Brain microvascular endothelial cell (primary cell): ENCODE data around the gene PEPD.

Source experiments
- DNase-seq: peaks from one replicate; pipeline ENCODE4 v3.0.0-alpha.2; 2020
- H3K27ac ChIP-seq: fragments of 250-450 bp; sonication (Bioruptor Pico); 2 replicates; pipeline ENCODE4 v1.5.1; 2020; ENCODE audit warnings: mild to moderate bottlenecking, moderate library complexity
- H3K27me3 ChIP-seq: fragments of 250-450 bp; sonication (Bioruptor Pico); replicated peaks from 2 replicates; pipeline ENCODE4 v1.5.1; 2020; ENCODE audit warnings: mild to moderate bottlenecking
- H3K36me3 ChIP-seq: fragments of 250-450 bp; sonication (Bioruptor Pico); replicated peaks from 2 replicates; pipeline ENCODE4 v1.5.1; 2020; ENCODE audit warnings: mild to moderate bottlenecking
- H3K4me3 ChIP-seq: 2 replicates; pipeline ENCODE4 v1.5.1; 2011; ENCODE audit warnings: low read depth, mild to moderate bottlenecking, control low read depth, low read length, moderate library complexity
- in situ Hi-C: cut with HindIII; loops from 2 replicates; pipeline ENCODE4 v1.10.0; 2017; ENCODE audit warnings: low sequenced_read_pairs, low pct_ligation_motif_present
- TF ChIP-seq, protein P1 (sequence below): IDR thresholded peaks from 2 replicates; pipeline ENCODE4 v1.5.1; 2011; ENCODE audit warnings: low read depth, mild to moderate bottlenecking, moderate library complexity, low read length, control low read depth, inconsistent platforms; ENCODE audit errors: missing control alignments

The PEPD gene

DNA sequence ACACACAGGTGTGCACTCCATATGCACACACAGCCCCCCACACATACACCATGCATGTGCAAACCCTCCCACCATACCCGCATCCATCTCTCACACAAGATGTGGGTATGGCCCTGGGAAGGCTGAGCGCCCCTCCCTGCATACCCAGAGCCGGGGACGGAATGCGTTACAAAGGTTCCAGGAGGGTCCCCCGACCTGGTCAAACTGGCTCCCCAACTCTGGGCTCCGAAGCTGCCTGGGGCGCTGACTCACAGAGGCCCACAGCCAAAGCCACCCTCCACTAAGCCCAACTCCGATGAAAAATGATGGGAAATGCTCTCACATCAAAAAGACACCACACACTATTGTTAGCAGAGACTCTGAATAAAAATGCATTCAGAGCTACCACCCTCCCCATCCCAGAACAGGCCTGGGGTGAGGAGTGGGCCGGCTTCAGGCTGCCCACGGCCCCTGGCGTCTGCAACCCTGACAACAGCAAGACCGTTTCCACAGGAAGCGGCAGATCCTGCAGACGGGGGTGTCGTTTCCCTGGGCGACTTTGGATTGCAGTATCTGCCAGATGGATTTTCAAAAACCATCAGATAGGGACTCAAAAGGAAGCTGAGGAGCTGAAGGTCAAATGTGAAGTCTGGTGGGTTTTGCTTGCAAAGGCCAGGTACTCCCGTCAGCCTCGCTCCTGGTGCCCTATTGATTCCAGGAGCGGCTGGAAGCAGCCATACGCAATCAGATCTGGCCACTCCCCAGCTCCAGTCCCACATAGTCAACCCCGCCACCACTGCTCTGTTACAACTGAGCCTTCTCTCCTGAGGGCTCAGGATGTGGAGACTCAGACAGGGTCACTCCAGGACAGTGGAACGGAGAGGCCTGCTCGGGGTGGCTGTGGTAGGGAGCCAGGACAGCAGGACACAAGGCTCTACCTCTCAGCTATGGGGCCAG is 14.3 kb downstream of the PEPD start:
- Histone ChIP-seq H3K4me3 (no peak overlapping the region), H3K27ac (no peak overlapping the region), H3K27me3 (no peaks in the 10 kb centered on the region), H3K36me3 (no peaks in the 10 kb centered on the region)
- DNase-seq: no peak
- in situ Hi-C loops: no loop called here
- TF ChIP-seq, protein P1, sequence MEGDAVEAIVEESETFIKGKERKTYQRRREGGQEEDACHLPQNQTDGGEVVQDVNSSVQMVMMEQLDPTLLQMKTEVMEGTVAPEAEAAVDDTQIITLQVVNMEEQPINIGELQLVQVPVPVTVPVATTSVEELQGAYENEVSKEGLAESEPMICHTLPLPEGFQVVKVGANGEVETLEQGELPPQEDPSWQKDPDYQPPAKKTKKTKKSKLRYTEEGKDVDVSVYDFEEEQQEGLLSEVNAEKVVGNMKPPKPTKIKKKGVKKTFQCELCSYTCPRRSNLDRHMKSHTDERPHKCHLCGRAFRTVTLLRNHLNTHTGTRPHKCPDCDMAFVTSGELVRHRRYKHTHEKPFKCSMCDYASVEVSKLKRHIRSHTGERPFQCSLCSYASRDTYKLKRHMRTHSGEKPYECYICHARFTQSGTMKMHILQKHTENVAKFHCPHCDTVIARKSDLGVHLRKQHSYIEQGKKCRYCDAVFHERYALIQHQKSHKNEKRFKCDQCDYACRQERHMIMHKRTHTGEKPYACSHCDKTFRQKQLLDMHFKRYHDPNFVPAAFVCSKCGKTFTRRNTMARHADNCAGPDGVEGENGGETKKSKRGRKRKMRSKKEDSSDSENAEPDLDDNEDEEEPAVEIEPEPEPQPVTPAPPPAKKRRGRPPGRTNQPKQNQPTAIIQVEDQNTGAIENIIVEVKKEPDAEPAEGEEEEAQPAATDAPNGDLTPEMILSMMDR: no peak

DNA sequence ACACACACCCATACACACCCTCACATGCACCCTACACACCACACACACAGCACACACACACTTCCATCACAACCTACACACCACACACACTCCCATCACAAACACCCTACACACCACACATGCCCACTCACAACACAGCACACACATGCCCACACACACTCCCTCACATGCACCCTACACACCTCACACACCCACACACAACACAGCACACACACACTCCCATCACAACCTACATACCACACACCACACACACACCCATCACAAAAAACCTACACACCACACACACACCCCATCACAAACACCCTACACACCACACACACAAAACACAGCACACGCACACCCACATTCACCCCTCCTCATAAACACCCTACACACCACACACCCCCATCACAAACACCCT is 15.1 kb downstream of the PEPD start:
- no peak overlapping the region for H3K27ac ChIP-seq
- H3K27me3 ChIP-seq: no peaks in the 10 kb centered on the region
- no peak for DNase-seq
- in situ Hi-C loops: no loop called here
- no peaks in the 10 kb centered on the region for H3K36me3 ChIP-seq
- TF ChIP-seq, protein P1: no peak
- H3K4me3 ChIP-seq: no peak overlapping the region

DNA sequence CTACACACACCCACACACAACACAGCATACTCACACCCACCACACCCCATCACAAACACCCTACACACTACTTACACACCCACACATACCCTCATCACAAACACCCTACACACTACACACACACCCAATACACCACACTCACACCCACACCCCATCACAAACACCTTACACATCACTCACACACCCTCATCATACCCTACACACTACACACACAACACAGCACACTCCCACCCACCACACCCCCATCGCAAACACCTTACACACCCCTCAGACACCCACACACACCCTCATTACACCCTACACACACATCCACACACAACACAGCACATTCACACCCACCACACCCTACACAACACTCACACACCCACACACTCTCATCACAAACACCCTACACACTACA is 15.8 kb downstream of the PEPD start:
- Histone ChIP-seq H3K36me3 (no peaks in the 10 kb centered on the region), H3K27ac (no peak overlapping the region), H3K27me3 (no peaks in the 10 kb centered on the region), H3K4me3 (no peak overlapping the region)
- in situ Hi-C loops: no loop called here
- DNase-seq: no peak
- TF ChIP-seq, protein P1: no peak

DNA sequence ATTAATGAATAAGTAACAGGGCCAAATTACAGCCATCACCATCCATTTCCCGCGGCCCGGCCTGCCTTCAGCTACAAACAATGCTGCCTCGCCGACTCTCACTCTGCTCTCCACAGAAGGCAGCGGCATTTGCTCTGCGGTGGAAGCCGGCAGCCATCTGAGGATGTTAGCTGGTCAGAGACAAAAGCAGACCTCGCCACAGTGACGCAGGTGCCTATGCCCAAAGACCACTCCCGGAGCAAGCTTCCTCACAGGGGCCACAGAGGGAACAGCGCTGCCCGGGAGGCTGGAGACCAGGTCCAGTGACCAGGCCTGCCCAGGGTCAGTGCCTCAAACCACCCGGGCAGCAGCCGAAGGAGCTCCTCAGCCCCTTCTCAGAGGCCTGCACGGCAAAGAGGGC is 16.4 kb downstream of the PEPD start:
- in situ Hi-C loops: no loop called here
- Histone ChIP-seq H3K27ac (no peak overlapping the region), H3K27me3 (no peaks in the 10 kb centered on the region), H3K36me3 (no peaks in the 10 kb centered on the region), H3K4me3 (no peak overlapping the region)
- DNase-seq: no peak
- TF ChIP-seq, protein P1: no peak

DNA sequence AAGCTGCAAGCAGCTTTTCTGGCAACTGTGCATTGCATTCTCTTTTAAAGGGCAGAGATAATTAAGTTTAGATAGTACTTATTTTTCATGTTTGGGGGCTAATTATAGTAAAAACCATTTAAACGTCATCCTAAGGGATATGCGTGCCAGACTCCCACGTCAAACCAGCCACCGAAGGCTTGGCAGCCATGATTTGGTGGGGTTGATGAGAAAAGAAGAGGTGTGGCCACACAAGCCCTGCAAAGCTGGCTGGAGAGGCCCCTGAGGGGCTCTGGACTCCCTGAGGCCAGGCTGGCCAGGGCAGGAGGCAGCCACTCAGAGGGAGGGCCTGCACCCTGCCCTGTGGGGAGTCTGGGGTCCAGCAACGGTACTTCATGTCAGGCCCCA is 17.5 kb downstream of the PEPD start:
- H3K27ac ChIP-seq: no peak overlapping the region
- H3K36me3 ChIP-seq: peaks cover 1% of the 10 kb centered on the region
- in situ Hi-C loops: no loop called here
- DNase-seq: no peak
- no peak overlapping the region for H3K4me3 ChIP-seq
- H3K27me3 ChIP-seq: no peaks in the 10 kb centered on the region
- TF ChIP-seq, protein P1: no peak
